CD4-positive, alpha-beta T cell (primary cell): ENCODE data around the gene AFAP1. TPM values are rescaled to one million over a fixed set of nuclear protein-coding genes. Genes with fewer than 3 reads are reported as not detected.

Source experiments
- ATAC-seq: fragments of 200-7000 bp; cut with Tn5 transposase; one replicate; pipeline ENCODE4 v1.10.0; 2022; ENCODE audit warnings: mild to moderate bottlenecking; ENCODE audit not compliant: poor library complexity
- CTCF ChIA-PET: fragments of 350-600 bp; sonication (Branson Sonifier 250); formaldehyde crosslinking; loops from one replicate; lab custom pipeline; 2021; ENCODE audit warnings: antibody characterized with exemption, inconsistent platforms; lab: Charles Lee
- POLR2A ChIA-PET: fragments of 350-600 bp; sonication (Branson Sonifier 250); formaldehyde crosslinking; loops from one replicate; lab custom pipeline; 2021; ENCODE audit warnings: antibody characterized with exemption, inconsistent platforms; lab: Charles Lee
- DNase-seq, 14 experiments: peaks; one replicate each; pipeline ENCODE4 v3.0.0-alpha.2; 2013 to 2020; ENCODE audit warnings: mixed read lengths in 2 of 14
- H3K27ac ChIP-seq, 2 donors: one replicate each; pipeline versions ENCODE4 v1.5.1 to v1.7.0; 2013; ENCODE audit warnings: low read length in 2 of 2, low read depth in 1 of 2, mild to moderate bottlenecking in 1 of 2
- H3K27me3 ChIP-seq, 2 experiments: 1 replicate in 1 of 2; 2 replicates in 1 of 2; pipeline versions ENCODE4 v1.6.1 to v1.7.0; 2013; ENCODE audit warnings: low read length in 2 of 2, control low read depth in 1 of 2, mild to moderate bottlenecking in 1 of 2, moderate library complexity in 1 of 2; ENCODE audit not compliant: insufficient read depth in 2 of 2, control insufficient read depth in 1 of 2
- H3K36me3 ChIP-seq: one replicate; pipeline ENCODE4 v1.6.1; 2013; ENCODE audit warnings: low read length, control low read depth; ENCODE audit not compliant: insufficient read depth
- H3K4me1 ChIP-seq: one replicate; pipeline ENCODE4 v1.6.1; 2013; ENCODE audit warnings: low read length, control low read depth; ENCODE audit not compliant: insufficient read depth
- H3K4me3 ChIP-seq: one replicate; pipeline ENCODE4 v1.5.1; 2013; ENCODE audit warnings: mild to moderate bottlenecking, low read length, moderate library complexity
- H3K9me3 ChIP-seq, 2 experiments: 1 replicate in 1 of 2; 2 replicates in 1 of 2; pipeline versions ENCODE4 v1.6.1 to v1.7.0; 2013; ENCODE audit warnings: low read length in 2 of 2, mild to moderate bottlenecking in 2 of 2, control low read depth in 1 of 2, moderate library complexity in 1 of 2; ENCODE audit not compliant: control insufficient read depth in 1 of 2, insufficient read depth in 1 of 2
- H3K27ac Mint-ChIP-seq: one replicate; pipeline ENCODE4 v1.8.0; 2020; ENCODE audit warnings: mixed read lengths
- H3K27me3 Mint-ChIP-seq: one replicate; pipeline ENCODE4 v1.8.0; 2021; ENCODE audit warnings: mixed read lengths
- H3K36me3 Mint-ChIP-seq: one replicate; pipeline ENCODE4 v1.8.0; 2021; ENCODE audit warnings: low read depth, mixed read lengths
- H3K4me1 Mint-ChIP-seq: one replicate; pipeline ENCODE4 v1.8.0; 2021; ENCODE audit warnings: low read depth, mixed read lengths
- H3K4me3 Mint-ChIP-seq: one replicate; pipeline ENCODE4 v1.8.0; 2020; ENCODE audit warnings: mild to moderate bottlenecking, mixed read lengths
- H3K9me3 Mint-ChIP-seq: one replicate; pipeline ENCODE4 v1.8.0; 2020; ENCODE audit warnings: mixed read lengths
- CTCF ChIP-seq: fragments of 200-600 bp; IDR thresholded peaks from one replicate; pipeline ENCODE4 v1.8.0; 2022; ENCODE audit warnings: antibody characterized with exemption, mild to moderate bottlenecking
- intact Hi-C, 2 experiments: fragments of 100-400 bp; cut with DNase I in 1 of 2; cut with micrococcal nuclease in 1 of 2; formaldehyde crosslinking; loops; one replicate each; pipeline versions ENCODE4 v1.15.1 to v1.9.0; 2023 to 2025; cut with DNase I, micrococcal nuclease
- total RNA-seq, 174 experiments: library from RNA in 2 of 174; stranded (reverse) in 2 of 174; gene quantifications; one replicate each; pipeline ENCODE4 v1.2.3 and lab custom pipeline; 2021 to 2026

AFAP1 gene
- total RNA-seq, 2 experiments from 2014 or later, result 9.8 to 10.9 TPM

- Histone ChIP-seq H3K36me3 (peaks cover 2% of the 10 kb centered on the region), H3K27me3 (no peaks in the 10 kb centered on the region), H3K27ac (no peak overlapping the region), H3K4me3 (no peak overlapping the region), H3K9me3 (peaks cover 0 to 3% of the 10 kb centered on the region in 2 experiments), H3K4me1 (peaks cover 8% of the 10 kb centered on the region)
- ChIA-PET POLR2A (interaction anchor here (0.8 to 1.1 kb wide), 2 partner anchors 13 to 24 kb away, joined by 3 to 4 read pairs; no protein-coding TSS in a partner anchor), CTCF (interaction anchor here (1.3 to 2.0 kb wide), 2 partner anchors 9 to 66 kb away, joined by 4 to 5 read pairs; no protein-coding TSS in a partner anchor)
- H3K27me3 Mint-ChIP-seq, result no peaks in the 10 kb centered on the region
- intact Hi-C loops, result no loop called here
- H3K36me3 Mint-ChIP-seq, result peaks cover 32% of the 10 kb centered on the region
- no peak overlapping the region for H3K4me3 Mint-ChIP-seq
- ATAC-seq, result no peak
- TF ChIP-seq CTCF, result no peak
- H3K4me1 Mint-ChIP-seq, result peaks cover 34% of the 10 kb centered on the region
- DNase-seq, result no peak
- H3K9me3 Mint-ChIP-seq, result peaks cover 2% of the 10 kb centered on the region
- peak overlapping the region; percentile 55 for H3K27ac Mint-ChIP-seq
Measured at GRCh38 chr4:7867701-7868435, 71.8 kb downstream of the AFAP1 start.

DNA sequence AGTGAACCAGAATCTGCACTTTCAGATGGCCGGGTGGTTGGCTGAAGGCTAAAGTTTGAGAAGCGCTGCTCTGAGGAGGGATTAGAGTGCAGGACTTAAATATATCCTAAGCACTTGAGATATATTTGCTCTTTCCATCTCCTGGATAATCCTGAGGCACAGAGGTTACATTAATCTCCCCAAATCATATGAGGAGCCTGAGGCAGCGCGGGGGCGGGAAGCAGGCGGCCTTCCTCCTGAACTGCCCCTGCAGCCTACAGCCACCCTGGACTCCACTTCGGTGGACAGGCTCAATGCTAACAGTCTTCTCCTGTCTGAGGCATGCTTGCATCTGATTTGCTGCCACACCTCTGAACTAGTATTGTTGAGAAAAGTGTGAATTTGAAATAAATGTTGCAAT lies 72.5 kb downstream of the AFAP1 start:
- intact Hi-C loops, result no loop called here
- CTCF ChIA-PET, result interaction anchor here (1.3 to 2.0 kb wide), 2 partner anchors 10 to 65 kb away, joined by 4 to 5 read pairs; no protein-coding TSS in a partner anchor
- Histone ChIP-seq H3K4me1 (peaks cover 8% of the 10 kb centered on the region), H3K36me3 (peaks cover 2% of the 10 kb centered on the region), H3K27me3 (no peaks in the 10 kb centered on the region), H3K27ac (no peak overlapping the region), H3K4me3 (no peak overlapping the region), H3K9me3 (peaks cover 0 to 3% of the 10 kb centered on the region in 2 experiments)
- POLR2A ChIA-PET, result interaction anchor here (0.8 kb wide), 1 partner anchor 12 kb away, joined by 3 read pairs; no protein-coding TSS in a partner anchor
- peaks cover 32% of the 10 kb centered on the region for H3K36me3 Mint-ChIP-seq
- H3K9me3 Mint-ChIP-seq, result peaks cover 2% of the 10 kb centered on the region
- no peaks in the 10 kb centered on the region for H3K27me3 Mint-ChIP-seq
- no peak for ATAC-seq
- peaks cover 34% of the 10 kb centered on the region for H3K4me1 Mint-ChIP-seq
- TF ChIP-seq CTCF, result no peak
- no peak for DNase-seq
- no peak overlapping the region for H3K27ac Mint-ChIP-seq
- no peak overlapping the region for H3K4me3 Mint-ChIP-seq

- peaks cover 2% of the 10 kb centered on the region for H3K36me3 ChIP-seq
- H3K27me3 ChIP-seq, result no peaks in the 10 kb centered on the region
- no peak for ATAC-seq
- no peak for TF ChIP-seq CTCF
- Mint-ChIP-seq H3K4me1 (peaks cover 34% of the 10 kb centered on the region), H3K36me3 (peaks cover 35% of the 10 kb centered on the region), H3K4me3 (no peak overlapping the region), H3K27me3 (no peaks in the 10 kb centered on the region), H3K9me3 (peaks cover 2% of the 10 kb centered on the region), H3K27ac (peak overlapping the region; percentile 70)
- DNase-seq, result peak in 1 of 14 experiments; percentile 43
- CTCF ChIA-PET, result interaction anchor here (0.7 to 1.4 kb wide), 2 partner anchors 9 to 63 kb away, joined by 4 to 5 read pairs; no protein-coding TSS in a partner anchor
- H3K9me3 ChIP-seq, result peaks cover 0 to 3% of the 10 kb centered on the region in 2 experiments
- POLR2A ChIA-PET, result interaction anchor here (2.2 to 3.6 kb wide), 2 partner anchors 12 to 73 kb away, joined by 11 to 39 read pairs; partner anchors contain the start of gene AFAP1
- no peak overlapping the region for H3K4me3 ChIP-seq
- intact Hi-C loops, result no loop called here
- H3K4me1 ChIP-seq, result peaks cover 8% of the 10 kb centered on the region
- no peak overlapping the region for H3K27ac ChIP-seq
Measured at GRCh38 chr4:7865533-7865932, 74.1 kb downstream of the AFAP1 start.
